Adrenal gland (tissue), 12 donors: Measurements from ENCODE around the gene D2HGDH. TPM values are rescaled to one million over a fixed set of nuclear protein-coding genes. Genes with fewer than 3 reads are reported as not detected.

ENCODE experiments used
- DNase-seq, 7 donors: peaks; one replicate each; pipeline ENCODE4 v3.0.0-alpha.2; 2019 to 2020
- H3K27ac ChIP-seq, 5 donors: fragments of 200-600 bp; sonication (generic) in 4 of 5; 1 replicate in 3 of 5; 2 replicates in 2 of 5; pipeline versions ENCODE4 v1.5.1 to v1.8.0; 2016 to 2020; ENCODE audit warnings: mild to moderate bottlenecking in 1 of 5
- H3K27me3 ChIP-seq: fragments of 200-600 bp; 2 replicates; pipeline ENCODE4 v1.8.0; 2021
- H3K36me3 ChIP-seq, 2 donors: fragments of 200-600 bp; replicated peaks in 1 of 2; 1 replicate in 1 of 2; 2 replicates in 1 of 2; pipeline versions ENCODE4 v1.5.1 to v1.8.0; 2018 to 2022
- H3K4me1 ChIP-seq, 2 donors: fragments of 200-600 bp; replicated peaks in 1 of 2; 1 replicate in 1 of 2; 2 replicates in 1 of 2; pipeline versions ENCODE4 v1.5.1 to v1.8.0; 2018 to 2021
- H3K4me3 ChIP-seq, 4 donors: fragments of 200-600 bp; sonication (generic) in 3 of 4; one replicate each; pipeline ENCODE4 v1.5.1; 2016 to 2018
- H3K9me3 ChIP-seq, 3 donors: fragments of 200-600 bp; sonication (generic) in 1 of 3; replicated peaks in 1 of 3; 1 replicate in 2 of 3; 2 replicates in 1 of 3; pipeline versions ENCODE4 v1.5.1 to v1.8.0; 2016 to 2021
- POLR2A ChIP-seq, 2 donors: fragments of 450-650 bp; IDR thresholded peaks; one replicate each; pipeline ENCODE4 v1.6.1; 2017; ENCODE audit warnings: antibody characterized with exemption in 2 of 2, mild to moderate bottlenecking in 2 of 2, moderate library complexity in 1 of 2
- WGBS, 4 donors: extraction: QIAGEN DNeasy Blood & Tissue Kit in 2 of 4; methylation state at CpG; one replicate each; pipeline versions ENCODE4 v1.1.5 to v1.1.7; 2013 to 2017; 5-methylcytosine and 5-hydroxymethylcytosine counted together
- intact Hi-C, 2 donors: fragments of 100-400 bp; cut with DNase I; formaldehyde crosslinking; loops; one replicate each; pipeline versions ENCODE4 v1.14.1 to v1.15.0; 2022 to 2023
- polyA plus RNA-seq, 3 donors: library from polyadenylated mRNA; stranded (reverse); fragments of 200-250 nt in 2 of 3; fragments of 350-450 nt in 1 of 3; fragmentation: Illumina TruSeq in 1 of 3; extraction: RNeasy Lipid Tissue Mini Kit (QIAGEN cat#74804) in 1 of 3; gene quantifications; one replicate each; pipeline ENCODE4 v1.2.3, GENCODE V29; 2013 to 2014
- total RNA-seq, 9 donors: library from RNA; depleted of rRNA in 4 of 9; stranded (reverse); fragments of >200 nt in 4 of 9; fragments of 120-200 nt in 1 of 9; fragmentation: NEBNext Ultra II Directional in 1 of 9; extraction: Animal tissue kit (Norgen Biotek cat#: 25700) in 1 of 9; gene quantifications; one replicate each; pipeline versions ENCODE4 v1.1.0 to v1.2.4, GENCODE V29; 2013 to 2023
- TF ChIP-seq, protein P1 (sequence below), 6 experiments: fragments of 450-650 bp in 4 of 6; fragments of 200-600 bp in 2 of 6; sonication (generic) in 1 of 6; IDR thresholded peaks; 1 replicate in 5 of 6; 2 replicates in 1 of 6; pipeline versions ENCODE4 v1.5.1 to v1.8.0; 2016 to 2021; ENCODE audit warnings: antibody characterized with exemption in 6 of 6, mild to moderate bottlenecking in 2 of 6, moderate library complexity in 1 of 6
- donor health status: healthy with polysubstance abuse.
- donor health status: Bipolar disorder and iron deficiency.
- donor health status: DM: yes; HTN: yes; CAD: no.
- donor health status: DM: no; HTN: no; CAD: no.
- donor health status: DM: no; HTN: no; CAD: no.
- donor health status: DM: yes; HTN: yes; CAD: no.

The D2HGDH gene
- total and polyA plus RNA-seq, 12 donors = 4.3 to 131 (median 38.1) TPM

DNA sequence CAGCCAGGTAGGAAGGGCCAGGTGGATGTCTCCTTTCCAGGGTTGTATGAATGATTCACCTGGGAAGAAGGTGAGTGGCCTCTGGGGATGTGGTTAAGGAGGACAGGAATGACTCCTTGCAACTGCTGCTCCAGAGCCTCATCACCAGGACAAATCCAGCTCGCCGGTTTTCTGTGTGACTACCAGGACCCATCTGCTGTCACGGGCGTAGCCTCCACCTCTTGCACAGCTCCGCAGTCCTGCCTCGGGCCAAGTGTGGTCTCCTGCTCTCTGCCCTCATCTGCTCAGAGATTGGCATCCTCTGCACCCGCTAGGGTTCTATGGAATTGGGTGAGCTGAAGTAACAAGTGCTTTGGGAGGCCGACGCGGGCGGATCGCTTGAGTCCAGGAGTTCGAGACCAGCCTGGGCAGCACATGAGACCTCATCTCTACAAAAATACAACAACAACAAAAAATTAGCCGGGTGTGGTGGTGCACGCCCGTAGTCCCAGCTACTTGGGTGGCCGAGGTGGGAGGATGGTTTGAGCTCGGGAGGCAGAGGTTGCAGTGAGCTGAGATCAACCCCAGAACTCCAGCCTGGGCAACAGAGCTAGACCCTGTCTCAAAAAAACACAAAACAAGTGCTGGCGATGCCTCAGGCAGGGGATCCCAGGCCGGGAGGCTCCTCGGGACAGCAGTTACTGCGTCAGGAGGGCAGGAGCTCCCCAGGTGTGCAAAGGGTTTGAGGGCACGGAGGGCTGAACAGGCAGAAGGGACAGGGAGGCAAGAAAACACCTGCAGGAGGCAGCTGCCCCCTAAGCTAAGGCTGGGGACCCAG lies 831 bp upstream of the D2HGDH start:
- Histone ChIP-seq H3K27ac (peak overlapping the region in 2 of 5 donors; percentile 62 to 94), H3K9me3 (no peaks in the 10 kb centered on the region), H3K4me1 (peaks cover 0 to 11% of the 10 kb centered on the region in 2 donors), H3K36me3 (no peaks in the 10 kb centered on the region), H3K4me3 (peak overlapping the region in 1 of 4 donors; percentile 72), H3K27me3 (no peaks in the 10 kb centered on the region)
- DNase-seq = peak in 2 of 7 donors; percentile 30 to 57
- WGBS, 4 donors = 78 to 84% (median 80%) methylated on average over 15 to 23 of the region's 23 CpGs
- intact Hi-C loops = loop anchor here in 1 of 2 donors (10.0 kb wide), 1 partner anchor 141 kb away; no protein-coding TSS in a partner anchor
- TF ChIP-seq, protein P1, sequence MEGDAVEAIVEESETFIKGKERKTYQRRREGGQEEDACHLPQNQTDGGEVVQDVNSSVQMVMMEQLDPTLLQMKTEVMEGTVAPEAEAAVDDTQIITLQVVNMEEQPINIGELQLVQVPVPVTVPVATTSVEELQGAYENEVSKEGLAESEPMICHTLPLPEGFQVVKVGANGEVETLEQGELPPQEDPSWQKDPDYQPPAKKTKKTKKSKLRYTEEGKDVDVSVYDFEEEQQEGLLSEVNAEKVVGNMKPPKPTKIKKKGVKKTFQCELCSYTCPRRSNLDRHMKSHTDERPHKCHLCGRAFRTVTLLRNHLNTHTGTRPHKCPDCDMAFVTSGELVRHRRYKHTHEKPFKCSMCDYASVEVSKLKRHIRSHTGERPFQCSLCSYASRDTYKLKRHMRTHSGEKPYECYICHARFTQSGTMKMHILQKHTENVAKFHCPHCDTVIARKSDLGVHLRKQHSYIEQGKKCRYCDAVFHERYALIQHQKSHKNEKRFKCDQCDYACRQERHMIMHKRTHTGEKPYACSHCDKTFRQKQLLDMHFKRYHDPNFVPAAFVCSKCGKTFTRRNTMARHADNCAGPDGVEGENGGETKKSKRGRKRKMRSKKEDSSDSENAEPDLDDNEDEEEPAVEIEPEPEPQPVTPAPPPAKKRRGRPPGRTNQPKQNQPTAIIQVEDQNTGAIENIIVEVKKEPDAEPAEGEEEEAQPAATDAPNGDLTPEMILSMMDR (IDR thresholded peaks at IDR 0.05) = no peak
- no peak for TF ChIP-seq POLR2A (IDR thresholded peaks at IDR 0.05)

- Histone ChIP-seq H3K27ac (peak overlapping the region in 2 of 5 donors; percentile 62 to 94), H3K36me3 (no peaks in the 10 kb centered on the region), H3K4me1 (peaks cover 0 to 11% of the 10 kb centered on the region in 2 donors), H3K27me3 (no peaks in the 10 kb centered on the region), H3K9me3 (no peaks in the 10 kb centered on the region), H3K4me3 (peak overlapping the region in 1 of 4 donors; percentile 72)
- no peak for DNase-seq
- WGBS, 4 donors = 0 to 2% (median 1%) methylated on average over 1 to 25 of the region's 25 CpGs
- intact Hi-C loops = loop anchor here in 1 of 2 donors (10.0 kb wide), 1 partner anchor 141 kb away; no protein-coding TSS in a partner anchor
- TF ChIP-seq, protein P1 (IDR thresholded peaks at IDR 0.05) = no peak
- TF ChIP-seq POLR2A (IDR thresholded peaks at IDR 0.05) = no peak
Observed at GRCh38 chr2:241734208-241734466, 293 bp upstream of the D2HGDH start.

DNA sequence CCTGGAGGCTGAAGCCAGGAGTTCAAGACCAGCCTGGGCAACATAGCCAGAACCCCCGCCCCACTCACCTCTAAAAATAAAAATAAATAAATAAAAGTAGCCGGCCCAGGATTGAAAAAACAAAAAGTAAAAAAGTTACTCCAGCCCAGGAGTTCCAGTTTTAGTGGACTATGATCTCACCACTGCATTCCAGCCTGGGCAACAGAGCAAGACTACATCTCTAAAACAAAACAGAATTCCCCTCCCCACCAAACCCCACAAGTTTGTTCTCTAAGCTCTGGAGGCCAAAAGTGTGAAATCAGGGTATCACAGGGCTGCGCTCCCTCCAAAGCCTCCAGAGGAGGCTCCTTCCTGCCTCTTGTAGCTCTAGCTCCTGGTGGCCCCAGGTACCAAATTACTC lies 1.7 kb downstream of the D2HGDH start:
- intact Hi-C loops = loop anchor here in 1 of 2 donors (10.0 kb wide), 1 partner anchor 139 kb away; no protein-coding TSS in a partner anchor
- no peak for DNase-seq
- Histone ChIP-seq H3K27me3 (no peaks in the 10 kb centered on the region), H3K4me3 (peak overlapping the region in 1 of 4 donors; percentile 72), H3K27ac (no peak overlapping the region), H3K36me3 (no peaks in the 10 kb centered on the region), H3K9me3 (no peaks in the 10 kb centered on the region), H3K4me1 (peaks cover 0 to 11% of the 10 kb centered on the region in 2 donors)
- WGBS, 4 donors = 80 to 88% (median 83%) methylated on average over 3 of the region's 3 CpGs
- TF ChIP-seq, protein P1 (IDR thresholded peaks at IDR 0.05) = no peak
- TF ChIP-seq POLR2A (IDR thresholded peaks at IDR 0.05) = no peak

- Histone ChIP-seq H3K4me3 (no peak overlapping the region), H3K27ac (no peak overlapping the region), H3K36me3 (no peaks in the 10 kb centered on the region), H3K9me3 (no peaks in the 10 kb centered on the region), H3K27me3 (no peaks in the 10 kb centered on the region), H3K4me1 (peaks cover 0 to 11% of the 10 kb centered on the region in 2 donors)
- no peak for DNase-seq
- 79 to 95% (median 92%) methylated on average over 3 to 17 of the region's 17 CpGs for WGBS, 4 donors
- intact Hi-C loops = loop anchor here in 1 of 2 donors (10.0 kb wide), 1 partner anchor 137 kb away; no protein-coding TSS in a partner anchor
- TF ChIP-seq POLR2A (IDR thresholded peaks at IDR 0.05) = no peak
- TF ChIP-seq, protein P1 (IDR thresholded peaks at IDR 0.05) = no peak
Observed at GRCh38 chr2:241738040-241738686, 3.7 kb downstream of the D2HGDH start.
